Karpas-422 (cell line): ENCODE data around the gene LKAAEAR1. TPM values are rescaled to one million over a fixed set of nuclear protein-coding genes. Genes with fewer than 3 reads are reported as not detected.

Source experiments
- DNase-seq: peaks from one replicate; pipeline ENCODE4 v3.0.0-alpha.2; 2015
- H2AFZ ChIP-seq: fragments of 200-600 bp; sonication (generic); 2 replicates; pipeline ENCODE4 v1.6.1; 2014; ENCODE audit warnings: antibody characterized with exemption, low read length, mixed read lengths
- H3K27ac ChIP-seq: fragments of 200-600 bp; sonication (generic); 2 replicates; pipeline ENCODE4 v1.5.1; 2014; ENCODE audit warnings: mild to moderate bottlenecking, low read length, moderate library complexity
- H3K27me3 ChIP-seq: fragments of 200-600 bp; sonication (generic); 2 replicates; pipeline ENCODE4 v1.6.1; 2014; ENCODE audit warnings: low read length, mixed read lengths
- H3K36me3 ChIP-seq: fragments of 200-600 bp; sonication (generic); 2 replicates; pipeline ENCODE4 v1.6.1; 2014; ENCODE audit warnings: low read length, mixed read lengths; ENCODE audit not compliant: insufficient read depth
- H3K4me1 ChIP-seq: fragments of 200-600 bp; sonication (generic); 2 replicates; pipeline ENCODE4 v1.6.1; 2014; ENCODE audit warnings: mild to moderate bottlenecking, low read length, mixed read lengths
- H3K4me2 ChIP-seq: fragments of 200-600 bp; sonication (generic); 2 replicates; pipeline ENCODE4 v1.6.1; 2014; ENCODE audit warnings: low read length, low read depth, mild to moderate bottlenecking; ENCODE audit not compliant: poor library complexity, severe bottlenecking
- H3K4me3 ChIP-seq: fragments of 200-600 bp; sonication (generic); 2 replicates; pipeline ENCODE4 v1.5.1; 2014; ENCODE audit warnings: mild to moderate bottlenecking, antibody characterized with exemption, low read length, mixed read lengths
- H3K79me2 ChIP-seq: fragments of 200-600 bp; sonication (generic); 2 replicates; pipeline ENCODE4 v1.6.1; 2014; ENCODE audit warnings: mild to moderate bottlenecking, low read length, mixed read lengths
- H3K9ac ChIP-seq: fragments of 200-600 bp; sonication (generic); 2 replicates; pipeline ENCODE4 v1.6.0; 2014; ENCODE audit warnings: low read length
- H3K9me2 ChIP-seq: fragments of 200-600 bp; sonication (generic), shearing (Covaris generic); replicated peaks from 2 replicates; pipeline ENCODE4 v1.6.0; 2014; ENCODE audit warnings: mild to moderate bottlenecking, low read length, moderate library complexity; ENCODE audit not compliant: insufficient read depth
- H3K9me3 ChIP-seq: fragments of 300-700, 200-600 bp; sonication (generic); 2 replicates; pipeline ENCODE4 v1.6.1; 2014; ENCODE audit warnings: low read length, mixed read lengths
- H4K20me1 ChIP-seq: fragments of 200-600 bp; sonication (generic); 2 replicates; pipeline ENCODE4 v1.6.1; 2014; ENCODE audit warnings: mild to moderate bottlenecking, antibody characterized with exemption, low read length, low read depth; ENCODE audit not compliant: insufficient read depth
- total RNA-seq: library from RNA; depleted of rRNA; stranded (reverse); fragments of >200 nt; shearing (Covaris generic); gene quantifications from 2 replicates; pipeline ENCODE4 v1.2.3, GENCODE V29; 2014; ENCODE audit warnings: low replicate concordance

LKAAEAR1 gene
- total RNA-seq, 1 experiment from 2014 or later, result not detected

DNA sequence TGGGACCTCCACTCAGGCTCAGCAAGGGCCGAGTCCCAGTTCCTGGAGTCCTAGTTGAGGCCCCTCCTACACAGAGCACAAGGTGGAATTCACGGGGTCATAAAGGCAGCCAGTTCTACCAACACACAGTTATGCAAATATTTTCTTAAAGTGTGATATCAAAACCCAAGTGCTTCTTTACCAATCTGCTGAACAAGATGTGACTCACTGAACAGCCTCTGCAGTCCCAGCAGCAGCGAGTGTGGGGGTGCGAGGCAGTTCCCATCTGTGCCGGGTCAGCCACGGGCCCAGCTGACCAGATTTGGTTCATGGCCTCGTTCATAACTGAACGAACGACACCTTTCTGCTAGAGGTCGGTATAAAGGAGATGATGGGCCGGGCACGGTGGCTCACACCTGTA, 25.7 kb downstream of the LKAAEAR1 start:
- peak overlapping the region; percentile 66 for H3K9ac ChIP-seq
- no peaks in the 10 kb centered on the region for H3K9me2 ChIP-seq
- no peaks in the 10 kb centered on the region for H3K27me3 ChIP-seq
- H3K4me1 ChIP-seq, result peaks cover 31% of the 10 kb centered on the region
- no peak overlapping the region for H3K27ac ChIP-seq
- H3K4me3 ChIP-seq, result peak overlapping the region; percentile 44; the same call in 1 of the 2 replicates
- no peaks in the 10 kb centered on the region for H3K9me3 ChIP-seq
- no peak overlapping the region; the same call in 1 of the 2 replicates for H2AFZ ChIP-seq
- no peaks in the 10 kb centered on the region for H3K36me3 ChIP-seq
- peak; percentile 67 for DNase-seq
- peaks cover 3% of the 10 kb centered on the region for H3K79me2 ChIP-seq
- no peaks in the 10 kb centered on the region for H4K20me1 ChIP-seq
- peak overlapping the region; percentile 46 for H3K4me2 ChIP-seq

DNA sequence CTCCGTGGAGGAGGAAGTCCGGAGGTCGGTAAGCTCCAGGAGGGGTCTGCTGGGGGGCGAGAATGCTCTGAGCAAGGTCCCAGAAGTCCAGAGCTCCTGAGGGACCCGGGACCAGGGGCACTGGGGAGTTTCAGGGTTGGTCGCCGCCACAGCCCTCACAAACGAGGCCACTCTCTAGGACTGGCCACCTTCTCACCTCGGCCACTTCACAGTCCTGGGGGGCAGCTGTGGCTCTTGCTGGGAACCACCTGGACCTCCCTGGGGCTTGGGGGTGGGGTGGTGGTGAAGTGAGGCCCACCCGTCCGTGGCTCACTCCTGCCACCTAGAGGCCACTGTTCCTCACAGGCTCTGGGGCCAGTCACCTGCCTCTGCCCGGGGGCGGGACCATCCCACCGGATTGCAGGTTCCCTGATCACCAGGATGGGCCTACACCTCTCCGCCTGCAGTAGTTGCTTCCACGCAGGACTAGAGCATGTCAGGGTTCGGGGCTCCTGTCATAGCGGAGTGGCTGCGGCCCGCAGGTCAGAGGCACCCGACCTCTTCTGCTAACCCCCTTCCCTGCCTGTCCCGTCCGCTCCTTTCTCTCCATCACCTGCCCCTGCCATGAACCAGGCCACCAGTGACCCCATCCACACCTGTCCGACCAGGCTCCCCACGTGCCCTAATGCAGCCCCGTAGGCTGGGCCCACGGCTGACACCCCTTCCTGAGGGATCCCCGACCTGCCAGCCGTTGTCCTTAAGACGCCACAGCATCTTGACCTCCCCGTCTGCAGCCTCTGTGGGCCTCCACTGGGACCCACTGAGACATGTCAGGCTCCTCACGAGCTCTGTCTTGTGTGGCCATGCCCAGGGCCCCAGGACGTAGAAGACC, 26.3 kb downstream of the LKAAEAR1 start:
- Histone ChIP-seq H3K9me3 (no peaks in the 10 kb centered on the region), H3K27me3 (no peaks in the 10 kb centered on the region)

DNA sequence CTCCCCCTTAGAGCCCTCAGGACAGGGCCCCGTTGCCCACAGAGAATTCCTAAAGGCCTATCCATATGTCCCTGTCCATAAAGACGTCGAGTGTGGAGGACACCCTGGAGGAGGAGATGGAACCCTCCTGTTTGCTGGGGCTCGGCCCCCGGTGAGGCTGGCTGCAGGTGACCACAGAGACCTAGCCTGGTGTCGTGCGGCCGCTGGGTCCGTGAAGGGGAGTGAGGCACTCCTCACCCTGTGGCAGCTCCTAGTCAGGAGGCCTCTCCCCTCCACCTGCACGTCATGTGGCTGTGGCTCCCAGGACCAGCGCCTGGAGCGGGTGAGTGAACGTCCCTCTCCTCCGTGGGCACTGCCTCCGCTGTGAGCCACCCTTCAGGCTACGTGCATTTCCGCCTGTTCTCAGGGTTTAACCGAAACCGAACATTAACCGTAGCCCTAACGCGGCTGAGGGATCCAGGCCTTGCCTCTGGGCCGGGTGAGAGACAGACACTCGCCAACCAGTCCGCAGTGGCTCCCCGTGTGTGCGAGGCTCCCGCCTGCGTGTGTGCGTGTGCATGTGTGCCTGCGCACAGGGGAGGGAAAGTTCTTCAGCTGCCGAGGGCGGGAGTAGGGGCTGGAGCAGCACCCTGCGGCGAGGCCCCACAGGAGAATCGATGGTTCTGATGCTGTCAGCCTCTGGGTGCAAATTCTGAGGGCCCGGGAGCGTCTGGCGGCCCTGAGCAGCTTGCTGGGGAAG, 27.1 kb downstream of the LKAAEAR1 start:
- Histone ChIP-seq H3K9me2 (no peaks in the 10 kb centered on the region), H3K27ac (no peak overlapping the region), H3K4me2 (no peak overlapping the region), H3K9me3 (no peaks in the 10 kb centered on the region), H3K4me3 (no peak overlapping the region), H3K79me2 (no peaks in the 10 kb centered on the region), H4K20me1 (no peaks in the 10 kb centered on the region), H3K4me1 (peaks cover 25% of the 10 kb centered on the region), H3K36me3 (no peaks in the 10 kb centered on the region), H3K27me3 (no peaks in the 10 kb centered on the region), H2AFZ (no peak overlapping the region), H3K9ac (no peak overlapping the region)
- no peak for DNase-seq

More for the DNA sequence above, 26.3 kb downstream of the LKAAEAR1 start:
- Histone ChIP-seq H4K20me1 (no peaks in the 10 kb centered on the region), H3K4me2 (peak overlapping the region; percentile 46), H2AFZ (no peak overlapping the region; the same call in 1 of the 2 replicates), H3K27ac (no peak overlapping the region), H3K79me2 (no peaks in the 10 kb centered on the region), H3K36me3 (no peaks in the 10 kb centered on the region), H3K4me3 (peak overlapping the region; percentile 44; the same call in 1 of the 2 replicates), H3K9me2 (no peaks in the 10 kb centered on the region), H3K9ac (peak overlapping the region; percentile 66), H3K4me1 (peaks cover 31% of the 10 kb centered on the region)
- peak; percentile 93 for DNase-seq

DNA sequence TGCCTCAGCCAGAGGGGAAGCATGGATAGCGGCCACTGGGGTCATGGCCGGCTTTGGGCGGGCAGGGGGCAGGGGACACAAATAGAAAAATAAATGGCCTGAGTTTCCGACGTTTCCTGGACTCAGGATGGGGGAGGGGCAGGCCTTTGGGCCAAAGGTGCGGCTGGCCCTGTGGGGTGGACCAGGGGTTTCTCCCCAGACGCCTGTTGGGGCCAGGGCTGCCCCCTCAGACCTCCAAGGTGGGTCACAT, 27.6 kb downstream of the LKAAEAR1 start:
- Histone ChIP-seq H3K79me2 (no peaks in the 10 kb centered on the region), H3K27me3 (no peaks in the 10 kb centered on the region), H3K4me3 (no peak overlapping the region), H3K4me1 (peaks cover 25% of the 10 kb centered on the region), H2AFZ (no peak overlapping the region), H3K9me3 (no peaks in the 10 kb centered on the region), H4K20me1 (no peaks in the 10 kb centered on the region), H3K4me2 (no peak overlapping the region), H3K9me2 (no peaks in the 10 kb centered on the region), H3K9ac (no peak overlapping the region), H3K27ac (no peak overlapping the region), H3K36me3 (no peaks in the 10 kb centered on the region)
- DNase-seq, result no peak

DNA sequence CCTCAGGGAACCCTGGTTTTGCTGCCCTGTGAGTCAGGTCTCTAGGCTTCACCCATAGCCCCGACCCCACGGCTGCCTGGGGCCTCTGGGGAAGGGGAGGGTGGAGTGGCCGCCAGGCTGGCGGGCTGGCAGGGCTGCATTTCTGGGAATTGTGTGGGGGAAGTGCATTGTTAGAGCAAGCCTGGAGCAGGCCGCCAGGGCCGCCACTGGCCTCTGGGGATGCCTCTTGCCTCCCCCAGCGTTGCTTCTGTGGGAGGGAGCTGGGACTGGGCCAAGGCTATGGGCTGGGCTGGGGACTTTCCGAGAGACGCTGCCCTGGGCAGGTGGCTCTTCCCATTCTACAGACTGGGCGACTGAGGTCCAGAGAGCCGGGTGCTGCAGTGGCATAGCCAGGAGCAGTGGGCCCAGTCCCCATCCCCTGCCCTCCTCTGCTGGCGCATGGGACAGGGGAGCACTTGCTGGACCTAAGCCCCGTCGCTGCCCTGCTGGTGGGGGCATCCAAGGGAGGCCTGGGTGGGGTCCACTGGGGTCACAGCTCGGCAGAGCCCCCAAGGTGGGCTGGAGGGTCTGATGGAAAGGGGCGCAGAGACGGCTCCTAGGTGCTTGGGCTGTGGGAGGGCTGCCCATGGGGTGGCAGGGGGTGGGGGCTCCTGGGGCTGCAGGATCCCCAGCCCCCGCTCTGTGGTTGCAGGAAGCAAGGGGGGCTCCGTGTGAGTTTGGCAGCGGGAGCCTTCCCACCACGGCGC, 28.1 kb downstream of the LKAAEAR1 start:
- Histone ChIP-seq H3K4me3 (no peak overlapping the region), H3K9ac (no peak overlapping the region), H3K27ac (no peak overlapping the region), H3K9me2 (no peaks in the 10 kb centered on the region), H3K27me3 (no peaks in the 10 kb centered on the region), H3K4me1 (peaks cover 25% of the 10 kb centered on the region), H3K4me2 (no peak overlapping the region), H3K79me2 (no peaks in the 10 kb centered on the region), H4K20me1 (no peaks in the 10 kb centered on the region), H3K36me3 (no peaks in the 10 kb centered on the region), H3K9me3 (no peaks in the 10 kb centered on the region), H2AFZ (no peak overlapping the region)
- DNase-seq, result no peak

DNA sequence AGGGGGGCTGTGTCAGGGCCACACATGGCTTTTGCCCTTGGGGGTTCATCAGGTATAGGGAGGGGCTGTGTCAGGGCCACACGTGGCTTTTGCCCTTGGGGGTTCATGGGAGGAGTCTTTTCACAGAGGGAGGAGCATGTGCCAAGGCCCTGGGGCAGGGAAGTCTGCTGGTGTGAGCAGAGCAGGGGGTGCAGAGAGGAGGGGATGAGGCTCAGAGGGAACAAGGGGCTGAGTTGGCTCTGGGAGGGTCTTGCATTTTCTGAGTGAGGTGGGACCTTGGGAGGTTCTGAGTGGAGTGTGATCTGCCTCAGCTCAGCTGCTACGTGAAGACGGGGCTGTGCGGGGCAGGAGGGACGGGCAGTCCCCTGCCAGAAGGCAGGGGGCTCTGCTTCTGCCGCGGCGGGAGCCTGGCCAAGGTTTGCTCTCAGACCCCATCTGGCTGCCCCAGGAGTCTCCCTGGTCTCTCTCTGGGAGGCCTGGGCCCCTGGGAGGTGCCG, 28.8 kb downstream of the LKAAEAR1 start:
- Histone ChIP-seq H3K36me3 (no peaks in the 10 kb centered on the region), H3K27me3 (no peaks in the 10 kb centered on the region), H3K4me3 (no peak overlapping the region), H3K27ac (no peak overlapping the region), H4K20me1 (no peaks in the 10 kb centered on the region), H3K9me3 (no peaks in the 10 kb centered on the region), H3K4me1 (peaks cover 32% of the 10 kb centered on the region), H2AFZ (no peak overlapping the region), H3K4me2 (no peak overlapping the region), H3K9me2 (no peaks in the 10 kb centered on the region), H3K9ac (no peak overlapping the region), H3K79me2 (no peaks in the 10 kb centered on the region)
- no peak for DNase-seq

DNA sequence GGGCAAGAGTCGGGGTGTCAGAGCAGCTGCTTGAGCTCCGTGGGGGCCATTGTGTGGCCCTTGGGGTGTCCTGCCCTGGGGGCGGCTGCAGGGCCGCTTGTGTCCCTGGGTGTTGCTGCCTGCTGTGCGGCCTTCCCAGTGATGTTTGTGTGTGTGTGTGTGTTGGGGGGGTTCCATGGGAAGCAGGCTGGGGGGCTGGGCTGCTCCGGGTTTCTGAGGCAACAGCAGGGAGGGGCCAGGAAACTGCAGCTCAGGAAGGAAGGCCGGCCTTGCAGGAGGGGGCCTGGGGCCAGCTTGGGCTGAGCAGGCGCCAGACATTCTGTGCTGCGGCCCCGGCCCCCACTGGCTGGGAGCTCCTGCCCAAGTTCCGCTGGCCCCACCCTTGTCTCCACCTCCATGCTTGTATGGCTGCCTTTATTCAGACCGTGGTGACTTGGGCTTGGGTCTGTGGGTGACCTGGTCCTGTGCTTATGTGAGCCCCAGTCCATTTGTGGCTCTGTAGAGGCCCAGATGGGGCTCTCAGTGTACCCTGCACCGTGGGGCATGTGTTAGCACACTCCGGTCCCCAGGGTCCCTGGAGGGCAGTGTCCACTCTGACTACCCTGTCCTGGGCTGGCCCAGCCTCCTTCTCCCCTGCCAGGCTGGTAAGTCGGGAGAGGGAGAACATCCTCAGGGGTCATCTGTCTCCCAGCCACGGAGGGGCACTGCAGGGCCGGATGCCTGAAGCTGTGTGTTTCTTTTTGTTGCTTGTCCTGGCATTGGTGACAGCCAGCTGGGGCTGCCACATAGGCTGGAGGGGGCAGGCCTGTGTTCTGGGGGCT, 30.1 kb downstream of the LKAAEAR1 start:
- Histone ChIP-seq H4K20me1 (no peaks in the 10 kb centered on the region), H3K27me3 (no peaks in the 10 kb centered on the region), H3K4me2 (no peak overlapping the region), H3K9ac (no peak overlapping the region), H3K9me2 (no peaks in the 10 kb centered on the region), H3K4me1 (peaks cover 40% of the 10 kb centered on the region), H3K9me3 (no peaks in the 10 kb centered on the region), H3K4me3 (no peak overlapping the region), H3K79me2 (no peaks in the 10 kb centered on the region), H3K36me3 (no peaks in the 10 kb centered on the region), H3K27ac (no peak overlapping the region), H2AFZ (no peak overlapping the region)
- DNase-seq, result peak; percentile 79
